ENCODE measurements around the gene HBG2.

HBG2 gene

GRCh38 chr11:5247472-5248192 is 6.9 kb downstream of the HBG2 start:
- DNase-seq = no peak

DNA sequence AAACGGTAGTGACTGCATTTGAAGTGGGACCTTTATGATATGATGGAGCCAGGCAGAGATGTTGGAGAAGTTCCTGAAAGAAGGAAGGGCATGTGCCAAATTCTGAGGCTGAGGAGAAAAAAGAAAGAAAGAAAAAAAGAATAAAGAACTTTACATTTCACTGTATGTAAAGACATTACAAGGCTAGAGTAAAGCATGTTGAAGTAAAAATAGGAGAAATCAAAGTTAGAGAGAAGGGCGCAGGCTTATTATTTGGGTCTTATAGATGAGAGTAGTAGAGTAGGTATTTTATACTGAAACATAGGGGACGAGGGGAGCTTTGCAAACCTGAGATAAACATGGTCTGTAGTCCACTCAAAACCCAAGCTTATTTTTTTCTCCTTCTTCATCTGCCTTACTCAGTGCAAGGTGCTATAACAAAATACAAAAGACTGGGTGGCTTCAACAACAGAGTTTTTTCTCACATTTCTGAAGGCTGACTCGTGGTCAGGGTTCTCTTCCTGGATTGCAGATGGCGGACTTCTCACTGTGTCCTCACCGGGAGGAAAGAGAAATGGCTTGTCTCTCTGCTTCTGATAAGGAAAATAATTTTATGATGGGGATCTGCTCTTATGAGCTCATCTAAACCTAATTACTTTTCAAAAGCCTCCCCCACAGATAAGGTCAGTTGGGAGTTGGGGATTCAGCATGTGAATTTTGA is 7.7 kb downstream of the HBG2 start:
- DNase-seq = no peak

- no peak for DNase-seq
These were observed 9.4 kb downstream of the HBG2 start for GRCh38 chr11:5245155-5245554.

- no peak for DNase-seq
These were observed 10.8 kb downstream of the HBG2 start for GRCh38 chr11:5243816-5244180.

- no peak for DNase-seq
These were observed 11.4 kb downstream of the HBG2 start for GRCh38 chr11:5242933-5243815.

- DNase-seq = no peak
These were observed 12.4 kb downstream of the HBG2 start for GRCh38 chr11:5242208-5242607.

GRCh38 chr11:5241458-5241857 is 13.1 kb downstream of the HBG2 start:
- no peak for DNase-seq

- no peak for DNase-seq
These were observed 14.1 kb downstream of the HBG2 start for GRCh38 chr11:5240458-5240857.

DNA sequence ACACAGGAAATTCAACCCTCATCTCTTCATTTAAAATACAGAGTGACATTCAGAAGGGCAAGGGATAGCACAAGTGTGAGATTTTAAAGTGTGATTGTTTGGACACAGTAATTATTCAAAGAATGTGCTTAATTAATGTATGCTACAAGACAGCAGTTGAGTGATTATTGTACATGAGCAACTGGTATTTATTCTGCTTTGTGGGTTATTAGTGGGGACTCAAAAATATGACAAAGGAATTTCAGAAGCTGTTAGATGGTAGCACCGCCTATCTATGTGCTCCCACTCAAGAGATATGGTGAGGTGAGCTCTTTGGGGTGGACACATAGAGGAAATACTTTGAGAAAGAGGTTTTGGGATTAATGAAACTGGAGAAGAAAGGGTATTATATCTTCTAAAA is 14.5 kb downstream of the HBG2 start:
- no peak for DNase-seq

- DNase-seq = no peak
These were observed 15.5 kb downstream of the HBG2 start for GRCh38 chr11:5239046-5239445.

GRCh38 chr11:5238486-5238885 is 16.1 kb downstream of the HBG2 start:
- no peak for DNase-seq

DNA sequence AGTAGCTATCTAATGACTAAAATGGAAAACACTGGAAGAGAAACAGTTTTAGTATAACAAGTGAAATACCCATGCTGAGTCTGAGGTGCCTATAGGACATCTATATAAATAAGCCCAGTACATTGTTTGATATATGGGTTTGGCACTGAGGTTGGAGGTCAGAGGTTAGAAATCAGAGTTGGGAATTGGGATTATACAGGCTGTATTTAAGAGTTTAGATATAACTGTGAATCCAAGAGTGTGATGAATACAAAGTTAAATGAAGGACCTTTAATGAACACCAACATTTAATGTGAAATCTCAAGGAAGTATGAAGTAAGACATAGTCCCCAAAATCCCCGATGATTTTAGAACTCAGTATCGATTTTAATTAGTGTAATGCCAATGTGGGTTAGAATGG is 17.2 kb downstream of the HBG2 start:
- no peak for DNase-seq

DNA sequence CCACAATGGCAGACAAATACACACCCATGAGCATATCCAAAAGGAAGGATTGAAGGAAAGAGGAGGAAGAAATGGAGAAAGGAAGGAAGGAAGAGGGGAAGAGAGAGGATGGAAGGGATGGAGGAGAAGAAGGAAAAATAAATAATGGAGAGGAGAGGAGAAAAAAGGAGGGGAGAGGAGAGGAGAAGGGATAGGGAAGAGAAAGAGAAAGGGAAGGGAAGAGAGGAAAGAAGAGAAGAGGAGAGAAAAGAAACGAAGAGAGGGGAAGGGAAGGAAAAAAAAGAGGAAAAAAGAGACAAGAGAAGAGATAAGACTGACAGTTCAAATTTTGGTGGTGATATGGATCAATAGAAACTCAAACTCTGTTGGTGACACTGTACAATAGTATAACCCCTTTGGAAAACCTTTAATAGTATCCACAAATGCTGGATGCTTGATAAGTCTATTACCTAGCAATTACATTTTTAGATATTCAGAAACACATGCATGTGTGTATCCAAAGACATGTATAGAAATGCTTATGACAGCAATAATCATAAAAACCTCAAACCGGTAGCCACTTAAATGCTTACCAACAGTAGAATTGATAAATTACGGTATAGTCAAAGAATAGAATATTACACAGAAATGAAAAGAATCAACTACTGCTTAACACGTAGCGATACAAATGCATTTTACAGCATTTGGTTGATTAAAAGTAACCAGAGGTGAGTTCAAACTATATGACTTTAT is 19.1 kb downstream of the HBG2 start:
- DNase-seq = no peak

DNA sequence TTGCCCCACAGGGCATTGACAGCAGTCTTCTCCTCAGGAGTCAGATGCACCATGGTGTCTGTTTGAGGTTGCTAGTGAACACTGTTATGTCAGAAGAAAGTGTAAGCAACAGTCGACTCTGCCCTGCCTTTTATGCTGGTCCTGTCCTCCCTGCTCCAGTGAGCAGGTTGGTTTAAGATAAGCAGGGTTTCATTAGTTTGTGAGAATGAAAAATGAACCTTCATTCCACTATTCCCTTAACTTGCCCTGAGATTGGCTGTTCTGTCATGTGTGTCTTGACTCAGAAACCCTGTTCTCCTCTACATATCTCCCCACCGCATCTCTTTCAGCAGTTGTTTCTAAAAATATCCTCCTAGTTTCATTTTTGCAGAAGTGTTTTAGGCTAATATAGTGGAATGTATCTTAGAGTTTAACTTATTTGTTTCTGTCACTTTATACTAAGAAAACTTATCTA is 20.2 kb downstream of the HBG2 start, which contains the start of gene HBD:
Gene HBD, minus strand, starts transcription at position 103 of the 454 bp plus-strand sequence. Its CDS starts 50 bp downstream, at position 53.
- no peak for DNase-seq

DNA sequence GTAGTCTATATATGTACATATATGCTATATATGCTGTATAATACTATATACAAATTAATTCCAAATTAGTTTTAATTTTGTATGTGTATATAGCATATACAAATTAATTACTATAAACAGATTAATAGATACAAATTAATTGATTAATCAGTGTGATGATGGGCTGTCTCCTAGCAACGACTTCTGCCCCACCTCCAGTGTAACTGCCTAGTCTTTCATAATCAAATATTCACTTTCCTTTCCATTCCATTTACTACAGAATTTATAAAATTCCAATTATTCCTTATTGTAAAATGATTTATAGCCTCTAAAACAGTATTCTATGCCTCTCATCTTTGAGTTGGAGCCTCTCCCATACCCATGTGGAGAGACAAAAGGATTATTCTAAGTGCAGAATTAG is 21.3 kb downstream of the HBG2 start:
- no peak for DNase-seq

- no peak for DNase-seq
These were observed 21.8 kb downstream of the HBG2 start for GRCh38 chr11:5232821-5233220.

DNA sequence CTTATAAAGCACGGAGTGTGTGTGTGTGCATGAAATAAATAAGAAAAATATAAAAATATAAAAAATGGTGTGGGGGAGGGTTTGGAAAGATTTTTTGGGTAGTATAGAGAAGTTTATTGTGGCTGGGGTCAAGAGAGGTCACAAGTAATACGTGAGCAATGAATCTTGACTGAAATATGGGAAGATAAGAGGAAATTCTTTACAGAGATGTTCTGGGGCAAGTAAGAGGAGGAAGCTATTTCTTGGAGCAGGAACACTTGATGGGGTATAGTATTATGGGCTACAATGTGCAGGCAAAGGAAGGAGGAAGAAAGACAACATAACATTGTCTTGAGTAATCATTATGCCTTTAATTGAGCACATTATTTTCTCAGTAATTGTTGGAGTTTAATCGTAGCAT is 22.4 kb downstream of the HBG2 start:
- DNase-seq = no peak

DNA sequence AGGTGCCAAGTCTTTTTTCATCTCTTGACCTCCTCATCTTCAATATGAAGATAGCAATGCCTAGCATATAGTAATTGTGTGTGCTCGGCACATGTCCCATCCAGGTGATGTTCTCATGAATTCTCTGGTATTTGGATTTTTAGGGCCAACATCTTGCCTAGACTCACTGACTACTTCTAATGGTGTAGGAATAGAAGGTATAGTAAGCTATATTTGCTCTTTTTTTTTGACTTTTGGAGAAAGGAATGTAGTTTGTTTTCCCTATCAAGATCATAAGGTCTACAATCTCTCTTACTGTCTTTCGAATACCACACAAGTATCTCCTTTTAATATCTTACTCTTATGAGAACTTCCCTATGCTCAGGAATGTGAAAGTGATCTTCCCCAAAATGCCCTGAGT is 23.5 kb downstream of the HBG2 start:
- no peak for DNase-seq

DNA sequence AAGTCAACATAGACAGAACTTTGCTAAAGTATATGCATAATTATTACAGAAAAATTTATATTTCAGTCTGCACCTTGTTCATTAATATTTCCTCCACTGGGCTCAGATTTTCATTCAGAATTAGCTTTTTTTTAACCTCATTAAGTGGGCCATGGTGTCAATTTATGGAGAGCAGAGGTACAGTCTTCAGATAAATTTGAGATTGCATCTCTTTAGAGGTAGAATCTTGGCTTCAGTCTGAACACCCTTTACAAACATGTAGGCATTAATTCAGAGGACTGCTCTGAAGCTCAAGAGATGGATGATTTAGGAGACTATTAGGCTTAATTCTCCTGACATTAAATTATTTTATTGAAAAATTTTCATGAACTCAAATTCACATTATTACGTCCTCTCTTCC is 24.3 kb downstream of the HBG2 start:
- DNase-seq = no peak

- DNase-seq = no peak
These were observed 24.8 kb downstream of the HBG2 start for GRCh38 chr11:5229796-5230195.

- DNase-seq = no peak
These were observed 25.2 kb downstream of the HBG2 start for GRCh38 chr11:5229356-5229755.

- DNase-seq = no peak
These were observed 26.5 kb downstream of the HBG2 start for GRCh38 chr11:5228124-5228523.

DNA sequence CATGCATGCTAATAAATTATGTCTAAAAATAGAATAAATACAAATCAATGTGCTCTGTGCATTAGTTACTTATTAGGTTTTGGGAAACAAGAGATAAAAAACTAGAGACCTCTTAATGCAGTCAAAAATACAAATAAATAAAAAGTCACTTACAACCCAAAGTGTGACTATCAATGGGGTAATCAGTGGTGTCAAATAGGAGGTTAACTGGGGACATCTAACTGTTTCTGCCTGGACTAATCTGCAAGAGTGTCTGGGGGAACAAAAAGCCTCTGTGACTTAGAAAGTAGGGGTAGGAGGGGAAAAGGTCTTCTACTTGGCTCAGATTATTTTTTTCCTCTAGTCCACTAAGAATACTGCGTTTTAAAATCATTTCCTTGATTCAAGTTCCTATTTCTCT is 26.9 kb downstream of the HBG2 start:
- DNase-seq = no peak
